Measurements from ENCODE around the gene TMEM115. TPM values are rescaled to one million over a fixed set of nuclear protein-coding genes. Genes with fewer than 3 reads are reported as not detected.

Gene TMEM115
- total and polyA plus RNA-seq, 2 of the 13 experiments (the other 11 are each of a cell fraction or from before 2014, with no cell fraction given), result 22.1 to 30.7 TPM

- TF ChIP-seq JDP2 (CRISPR knock-in tag; IDR thresholded peaks at IDR 0.05; ENCODE audit: borderline replicate concordance) (no peak), NR2F1 (CRISPR knock-in tag; IDR thresholded peaks at IDR 0.05) (no peak), ZBTB10 (CRISPR knock-in tag; IDR thresholded peaks at IDR 0.05; ENCODE audit: borderline replicate concordance) (no peak), IRF1 (CRISPR knock-in tag; IDR thresholded peaks at IDR 0.05; ENCODE audit: low read depth) (no peak), POLR2AphosphoS5 (IDR thresholded peaks at IDR 0.05; ENCODE audit: low read depth, low read length) (peak; percentile 15; the same call in 1 of the 2 replicates), ZNF574 (CRISPR knock-in tag; IDR thresholded peaks at IDR 0.05) (no peak), CEBPB (IDR thresholded peaks at IDR 0.05; ENCODE audit: borderline replicate concordance, low read depth, low read length) (no peak), HNF1A (IDR thresholded peaks at IDR 0.05; ENCODE audit: low read depth) (no peak), HNF1A (CRISPR knock-in tag; IDR thresholded peaks at IDR 0.05; ENCODE audit: borderline replicate concordance) (no peak), PCBP1 (IDR thresholded peaks at IDR 0.05; ENCODE audit: borderline replicate concordance, low read depth, low read length) (no peak), ZNF879 (CRISPR knock-in tag; IDR thresholded peaks at IDR 0.05) (no peak), DZIP1 (CRISPR knock-in tag; IDR thresholded peaks at IDR 0.05) (no peak), REPIN1 (CRISPR knock-in tag; IDR thresholded peaks at IDR 0.05; ENCODE audit: borderline replicate concordance, low read depth) (no peak)
These were observed 29.0 kb downstream of the TMEM115 start (continued) for GRCh38 chr3:50330330-50330729.

All from HepG2 (cell line).